ENCODE results near the gene SUFU. TPM values are rescaled to one million over a fixed set of nuclear protein-coding genes. Genes with fewer than 3 reads are reported as not detected.

The SUFU gene
- total and polyA plus RNA-seq, 2 donors (not counting 1 experiment from before 2014, with no cell fraction given): 4.8 to 13.3 TPM

DNA sequence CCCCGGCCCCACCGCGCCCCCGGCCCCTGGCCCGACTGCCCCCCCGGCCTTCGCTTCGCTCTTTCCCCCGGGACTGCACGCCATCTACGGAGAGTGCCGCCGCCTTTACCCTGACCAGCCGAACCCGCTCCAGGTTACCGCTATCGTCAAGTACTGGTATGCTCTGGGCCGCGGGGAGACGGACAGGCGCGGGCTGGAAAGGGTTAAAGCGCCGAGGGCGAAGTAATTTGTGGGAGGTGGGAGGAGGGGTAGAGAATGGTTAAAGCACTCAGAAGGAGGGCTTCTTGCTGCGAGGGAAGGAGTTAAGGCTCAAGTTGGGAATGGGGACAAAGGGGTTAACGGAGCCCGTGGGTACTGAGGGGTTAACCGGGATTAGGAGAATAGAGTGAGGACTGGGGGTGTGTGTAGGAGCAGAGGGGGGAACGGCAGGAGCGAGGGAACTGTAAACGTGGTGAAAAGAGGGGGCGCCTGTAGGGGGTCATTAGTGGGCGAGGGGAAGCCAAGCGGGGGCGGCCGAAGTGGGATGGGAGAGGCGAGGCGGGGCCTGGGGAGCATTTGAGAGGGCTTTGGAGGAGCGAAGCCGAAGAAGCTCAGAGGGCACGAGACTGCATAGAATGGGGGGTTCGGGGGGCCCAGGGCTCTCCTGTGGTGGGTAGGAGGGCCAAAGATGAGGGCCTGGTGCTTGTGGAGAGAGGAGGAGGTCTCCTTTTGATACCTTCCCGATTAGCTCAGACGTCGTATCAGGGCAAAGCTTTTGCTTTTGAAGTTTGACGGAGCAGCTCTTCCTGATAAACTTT, 605 bp downstream of the SUFU start:
- Mint-ChIP-seq H3K27ac (peak overlapping the region; percentile 68), H3K27me3 (no peaks in the 10 kb centered on the region), H3K4me3 (no peak overlapping the region), H3K4me1 (peaks cover 21% of the 10 kb centered on the region), H3K9me3 (ENCODE audit: insufficient read depth) (no peaks in the 10 kb centered on the region)
- TF ChIP-seq EZH2 (IDR thresholded peaks at IDR 0.05; ENCODE audit: borderline replicate concordance, insufficient read depth, low read depth, low read length, poor library complexity, severe bottlenecking) (no peak), CTCF (IDR thresholded peaks at IDR 0.05) (no peak)
- H3K4me2 ChIP-seq (replicated peaks; ENCODE audit: low read depth, low read length, poor library complexity, severe bottlenecking): peak overlapping the region; percentile 100
- peaks cover 18% of the 10 kb centered on the region for H4K20me1 ChIP-seq (ENCODE audit: control insufficient read depth, insufficient read depth, low read length, poor library complexity, severe bottlenecking)
- H2AFZ ChIP-seq (ENCODE audit: insufficient read depth, low read depth, low read length, poor library complexity, severe bottlenecking): peak overlapping the region; percentile 88
- DNase-seq: peak; percentile 41
- no peak for ATAC-seq (ENCODE audit: low read depth)
- ChIA-PET CTCF (interaction anchor here (0.7 to 7.8 kb wide), 11 partner anchors 7 to 274 kb away, joined by 3 to 110 read pairs (median 4); partner anchors contain the start of gene NFKB2), POLR2A (interaction anchor here (0.6 to 2.2 kb wide), 6 partner anchors 8 to 142 kb away, joined by 3 to 10 read pairs (median 4); partner anchors contain the start of genes NFKB2 and TRIM8)
- peaks cover 0 to 10% of the 10 kb centered on the region in 2 experiments for H3K36me3 ChIP-seq (replicated peaks in 1 of 2; ENCODE audit: control extremely low read depth in 1 of 2, control insufficient read depth in 1 of 2, extremely low read depth in 1 of 2, insufficient read depth in 2 of 2, low read length in 1 of 2)
- peak overlapping the region; percentile 16 to 69 for H3K27ac ChIP-seq (ENCODE audit: low read length in 2 of 2)
- H3K4me1 ChIP-seq (ENCODE audit: control insufficient read depth in 2 of 2, insufficient read depth in 2 of 2, low read length in 2 of 2): peaks cover 24 to 28% of the 10 kb centered on the region in 2 donors
- no peaks in the 10 kb centered on the region for H3K27me3 ChIP-seq (replicated peaks in 1 of 4; ENCODE audit: control extremely low read depth in 1 of 4, control insufficient read depth in 3 of 4, insufficient read depth in 4 of 4, low read length in 3 of 4)
- no peaks in the 10 kb centered on the region for H3K9me3 ChIP-seq (ENCODE audit: control extremely low read depth in 1 of 3, control insufficient read depth in 2 of 3, insufficient read depth in 1 of 3, low read length in 2 of 3)
- intact Hi-C loops (cut with micrococcal nuclease): loop anchor here (5.0 kb wide), 3 partner anchors 277 to 688 kb away; partner anchors contain the start of genes ELOVL3 and NT5C2
- H3K4me3 ChIP-seq (ENCODE audit: control extremely low read depth in 1 of 5, extremely low read depth in 1 of 5, insufficient read depth in 1 of 5, low read depth in 2 of 5, low read length in 4 of 5): peak overlapping the region; percentile 67 to 92 (median 76)
- under 1% methylated on average over 43 of the region's 47 CpGs for WGBS (ENCODE audit: insufficient coverage)
- peaks cover 75% of the 10 kb centered on the region for H3K79me2 ChIP-seq (ENCODE audit: control insufficient read depth, insufficient read depth, low read length)
- peak overlapping the region; percentile 91 for H3K9ac ChIP-seq (ENCODE audit: low read length)

DNA sequence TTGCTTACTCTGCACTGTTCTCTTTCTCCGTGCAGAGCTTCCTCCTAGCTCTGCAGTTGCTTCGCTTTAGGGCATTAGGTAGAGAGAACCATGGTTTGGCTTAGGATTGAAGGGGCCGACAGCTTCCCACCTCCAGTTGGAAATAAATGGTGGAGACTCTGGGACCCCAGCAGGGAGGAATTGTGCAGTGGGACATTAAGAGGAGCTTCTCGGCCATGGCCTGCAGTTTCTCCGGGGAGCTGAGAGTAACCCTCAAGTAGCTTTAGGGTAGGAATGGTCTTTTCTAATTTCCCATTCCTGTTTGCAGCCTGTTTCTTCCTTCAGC, 1.2 kb downstream of the SUFU start:
- CTCF ChIA-PET: interaction anchor here (0.9 to 7.8 kb wide), 6 partner anchors 13 to 275 kb away, joined by 3 to 110 read pairs (median 6); no protein-coding TSS in a partner anchor
- peak overlapping the region; percentile 88 for H2AFZ ChIP-seq (ENCODE audit: insufficient read depth, low read depth, low read length, poor library complexity, severe bottlenecking)

More for the DNA sequence above, 1.2 kb downstream of the SUFU start:
- Histone ChIP-seq H3K4me1 (ENCODE audit: control insufficient read depth in 2 of 2, insufficient read depth in 2 of 2, low read length in 2 of 2) (peaks cover 24 to 28% of the 10 kb centered on the region in 2 donors), H3K4me2 (replicated peaks; ENCODE audit: low read depth, low read length, poor library complexity, severe bottlenecking) (peak overlapping the region; percentile 100), H3K27me3 (replicated peaks in 1 of 4; ENCODE audit: control extremely low read depth in 1 of 4, control insufficient read depth in 3 of 4, insufficient read depth in 4 of 4, low read length in 3 of 4) (no peaks in the 10 kb centered on the region), H3K79me2 (ENCODE audit: control insufficient read depth, insufficient read depth, low read length) (peaks cover 72% of the 10 kb centered on the region), H3K27ac (ENCODE audit: low read length in 2 of 2) (peak overlapping the region; percentile 16 to 69), H3K9ac (ENCODE audit: low read length) (peak overlapping the region; percentile 91), H4K20me1 (ENCODE audit: control insufficient read depth, insufficient read depth, low read length, poor library complexity, severe bottlenecking) (peaks cover 18% of the 10 kb centered on the region), H3K9me3 (ENCODE audit: control extremely low read depth in 1 of 3, control insufficient read depth in 2 of 3, insufficient read depth in 1 of 3, low read length in 2 of 3) (no peaks in the 10 kb centered on the region), H3K4me3 (ENCODE audit: control extremely low read depth in 1 of 5, extremely low read depth in 1 of 5, insufficient read depth in 1 of 5, low read depth in 2 of 5, low read length in 4 of 5) (peak overlapping the region; percentile 22 to 92 (median 76)), H3K36me3 (replicated peaks in 1 of 2; ENCODE audit: control extremely low read depth in 1 of 2, control insufficient read depth in 1 of 2, extremely low read depth in 1 of 2, insufficient read depth in 2 of 2, low read length in 1 of 2) (peaks cover 0 to 16% of the 10 kb centered on the region in 2 experiments)
- DNase-seq (no peak), ATAC-seq (ENCODE audit: low read depth) (no peak)
- no peaks in the 10 kb centered on the region for H3K27me3 Mint-ChIP-seq
- 21% methylated on average over 3 of the region's 5 CpGs for WGBS (ENCODE audit: insufficient coverage)
- no peak for TF ChIP-seq CTCF (IDR thresholded peaks at IDR 0.05)
- no peak for TF ChIP-seq EZH2 (IDR thresholded peaks at IDR 0.05; ENCODE audit: borderline replicate concordance, insufficient read depth, low read depth, low read length, poor library complexity, severe bottlenecking)
- intact Hi-C loops (cut with micrococcal nuclease): loop anchor here (5.0 kb wide), 3 partner anchors 278 to 687 kb away; partner anchors contain the start of genes ELOVL3 and NT5C2
- POLR2A ChIA-PET: no interaction called here
- H3K4me1 Mint-ChIP-seq: peaks cover 21% of the 10 kb centered on the region
- no peaks in the 10 kb centered on the region for H3K9me3 Mint-ChIP-seq (ENCODE audit: insufficient read depth)
- H3K27ac Mint-ChIP-seq: peak overlapping the region; percentile 68
- no peak overlapping the region for H3K4me3 Mint-ChIP-seq

Measured in B cell (primary cell).